ENCODE results near the gene PRRX1. TPM values are rescaled to one million over a fixed set of nuclear protein-coding genes. Genes with fewer than 3 reads are reported as not detected.

The PRRX1 gene
- total and polyA plus RNA-seq, 2 of the 13 experiments (the other 11 are each of a cell fraction or from before 2014, with no cell fraction given): not detected

DNA sequence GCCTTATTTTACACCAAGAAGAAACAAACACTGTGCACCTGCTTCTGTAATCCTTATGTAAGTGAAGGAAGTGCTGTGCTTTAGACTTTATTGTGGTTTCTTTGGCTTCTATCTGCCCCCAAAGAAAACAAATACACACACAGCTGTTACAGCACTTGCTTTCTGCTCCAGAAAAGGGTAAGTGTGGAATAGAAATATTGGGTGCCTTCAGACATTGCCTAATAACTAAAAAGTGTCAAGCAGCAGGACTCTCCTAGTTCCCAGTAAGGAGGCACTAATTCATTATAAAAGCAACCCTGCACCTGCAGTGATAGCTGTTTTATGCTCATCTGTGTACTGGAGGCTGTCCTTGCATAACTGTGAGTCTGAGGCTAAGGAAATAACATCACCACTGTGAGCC is 23.4 kb upstream of the PRRX1 start:
- ATAC-seq (no peak), DNase-seq (ENCODE audit: low spot score) (no peak), FAIRE-seq (no peak)
- intact Hi-C loops (cut with micrococcal nuclease; ENCODE audit: unreplicated experiment) (no loop called here), in situ Hi-C loops (cut with HindIII; ENCODE audit: extremely low pct_ligation_motif_present, low pct_unique_long_range_greater_than_20kb) (no loop called here)
- Histone ChIP-seq H2AFZ (ENCODE audit: low read length) (no peak overlapping the region), H3K9me3 (ENCODE audit: low read length) (no peaks in the 10 kb centered on the region), H3K4me1 (ENCODE audit: insufficient read depth, low read length) (no peaks in the 10 kb centered on the region), H3K36me3 (replicated peaks in 1 of 2; ENCODE audit: control insufficient read depth in 1 of 2, insufficient read depth in 2 of 2, low read length in 2 of 2) (no peaks in the 10 kb centered on the region), H4K20me1 (ENCODE audit: insufficient read depth, low read length) (no peaks in the 10 kb centered on the region), H3K4me3 (replicated peaks in 1 of 3; ENCODE audit: insufficient read depth in 1 of 3, low read depth in 2 of 3, low read length in 3 of 3) (no peak overlapping the region), H3K9ac (ENCODE audit: insufficient read depth, low read depth, low read length) (no peak overlapping the region), H3K27ac (ENCODE audit: extremely low read length, insufficient read depth, low read length) (no peak overlapping the region), H3K4me2 (ENCODE audit: low read depth, low read length) (no peak overlapping the region), H3K27me3 (ENCODE audit: control insufficient read depth in 1 of 2, insufficient read depth in 2 of 2, low read length in 2 of 2) (no peaks in the 10 kb centered on the region), H3K79me2 (ENCODE audit: insufficient read depth, low read length) (no peaks in the 10 kb centered on the region)
- no TSS peak for BruUV-seq (replicated peaks)
- ChIA-PET CTCF (ENCODE audit: low intra/inter-chr PET ratio, low total read pairs) (no interaction called here), POLR2A (no interaction called here)
- no peak for TF ChIP-seq SMARCE1 (IDR thresholded peaks at IDR 0.05; ENCODE audit: borderline replicate concordance)
- TF ChIP-seq ZNF20 (CRISPR knock-in tag; IDR thresholded peaks at IDR 0.05): no peak

DNA sequence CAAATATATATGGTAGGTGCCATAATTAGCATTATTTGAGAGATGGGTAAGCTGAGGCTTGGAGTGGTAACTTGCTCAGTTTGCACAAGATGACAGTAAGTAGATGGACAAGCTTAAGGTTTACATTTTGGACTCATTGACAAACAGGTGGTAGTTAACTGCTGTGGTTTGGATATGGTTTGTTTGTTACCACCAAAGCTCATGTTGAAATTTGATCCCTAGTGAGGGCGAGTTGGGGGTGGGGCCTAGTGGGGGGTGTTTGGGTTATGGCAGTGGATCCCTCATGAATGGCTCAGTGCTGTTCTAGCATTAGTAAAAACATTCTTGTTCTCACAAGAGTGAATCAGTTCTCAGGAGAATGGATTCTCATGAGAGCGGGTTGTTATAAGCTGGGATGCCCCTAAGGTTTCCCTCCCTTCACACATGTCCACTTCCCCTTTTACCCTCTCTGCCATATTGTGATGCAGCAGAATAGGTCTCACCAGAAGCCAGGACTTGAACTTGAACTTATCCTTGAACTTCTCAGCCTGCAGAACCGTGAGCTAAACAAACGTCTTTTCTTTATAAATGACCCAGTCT is 6.6 kb upstream of the PRRX1 start:
- H3K36me3 ChIP-seq (replicated peaks in 1 of 2; ENCODE audit: control insufficient read depth in 1 of 2, insufficient read depth in 2 of 2, low read length in 2 of 2): no peaks in the 10 kb centered on the region
- FAIRE-seq (no peak), DNase-seq (ENCODE audit: low spot score) (no peak), ATAC-seq (no peak)
- in situ Hi-C loops (cut with HindIII; ENCODE audit: extremely low pct_ligation_motif_present, low pct_unique_long_range_greater_than_20kb): no loop called here
- no peak for TF ChIP-seq BHLHE40 (IDR thresholded peaks at IDR 0.05; ENCODE audit: low read length)
- no peak for TF ChIP-seq CREB1 (IDR thresholded peaks at IDR 0.05)
- TF ChIP-seq CREB1 (CRISPR knock-in tag; IDR thresholded peaks at IDR 0.05): no peak
- TF ChIP-seq, protein P1, sequence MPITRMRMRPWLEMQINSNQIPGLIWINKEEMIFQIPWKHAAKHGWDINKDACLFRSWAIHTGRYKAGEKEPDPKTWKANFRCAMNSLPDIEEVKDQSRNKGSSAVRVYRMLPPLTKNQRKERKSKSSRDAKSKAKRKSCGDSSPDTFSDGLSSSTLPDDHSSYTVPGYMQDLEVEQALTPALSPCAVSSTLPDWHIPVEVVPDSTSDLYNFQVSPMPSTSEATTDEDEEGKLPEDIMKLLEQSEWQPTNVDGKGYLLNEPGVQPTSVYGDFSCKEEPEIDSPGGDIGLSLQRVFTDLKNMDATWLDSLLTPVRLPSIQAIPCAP (CRISPR knock-in tag; IDR thresholded peaks at IDR 0.05; ENCODE audit: low read depth): no peak
- no peak for TF ChIP-seq RFX5 (IDR thresholded peaks at IDR 0.05; ENCODE audit: low read depth, low read length)
- TF ChIP-seq, protein P2, sequence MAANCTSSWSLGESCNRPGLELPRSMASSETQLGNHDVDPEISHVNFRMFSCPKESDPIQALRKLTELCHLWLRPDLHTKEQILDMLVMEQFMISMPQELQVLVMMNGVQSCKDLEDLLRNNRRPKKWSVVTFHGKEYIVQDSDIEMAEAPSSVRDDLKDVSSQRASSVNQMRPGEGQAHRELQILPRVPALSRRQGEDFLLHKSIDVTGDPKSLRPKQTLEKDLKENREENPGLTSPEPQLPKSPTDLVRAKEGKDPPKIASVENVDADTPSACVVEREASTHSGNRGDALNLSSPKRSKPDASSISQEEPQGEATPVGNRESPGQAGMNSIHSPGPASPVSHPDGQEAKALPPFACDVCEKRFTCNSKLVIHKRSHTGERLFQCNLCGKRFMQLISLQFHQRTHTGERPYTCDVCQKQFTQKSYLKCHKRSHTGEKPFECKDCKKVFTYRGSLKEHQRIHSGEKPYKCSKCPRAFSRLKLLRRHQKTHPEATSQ (CRISPR knock-in tag; IDR thresholded peaks at IDR 0.05; ENCODE audit: borderline replicate concordance): no peak
- TF ChIP-seq, protein P3, sequence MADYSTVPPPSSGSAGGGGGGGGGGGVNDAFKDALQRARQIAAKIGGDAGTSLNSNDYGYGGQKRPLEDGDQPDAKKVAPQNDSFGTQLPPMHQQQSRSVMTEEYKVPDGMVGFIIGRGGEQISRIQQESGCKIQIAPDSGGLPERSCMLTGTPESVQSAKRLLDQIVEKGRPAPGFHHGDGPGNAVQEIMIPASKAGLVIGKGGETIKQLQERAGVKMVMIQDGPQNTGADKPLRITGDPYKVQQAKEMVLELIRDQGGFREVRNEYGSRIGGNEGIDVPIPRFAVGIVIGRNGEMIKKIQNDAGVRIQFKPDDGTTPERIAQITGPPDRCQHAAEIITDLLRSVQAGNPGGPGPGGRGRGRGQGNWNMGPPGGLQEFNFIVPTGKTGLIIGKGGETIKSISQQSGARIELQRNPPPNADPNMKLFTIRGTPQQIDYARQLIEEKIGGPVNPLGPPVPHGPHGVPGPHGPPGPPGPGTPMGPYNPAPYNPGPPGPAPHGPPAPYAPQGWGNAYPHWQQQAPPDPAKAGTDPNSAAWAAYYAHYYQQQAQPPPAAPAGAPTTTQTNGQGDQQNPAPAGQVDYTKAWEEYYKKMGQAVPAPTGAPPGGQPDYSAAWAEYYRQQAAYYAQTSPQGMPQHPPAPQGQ (CRISPR knock-in tag; IDR thresholded peaks at IDR 0.05; ENCODE audit: borderline replicate concordance): no peak
- CTCF ChIA-PET (ENCODE audit: low intra/inter-chr PET ratio, low total read pairs): no interaction called here
- no peaks in the 10 kb centered on the region for H3K4me1 ChIP-seq (ENCODE audit: insufficient read depth, low read length)
- no peak overlapping the region for H3K9ac ChIP-seq (ENCODE audit: insufficient read depth, low read depth, low read length)
- POLR2A ChIA-PET: no interaction called here
- no TSS peak for BruUV-seq (replicated peaks)
- 9% methylated on average over 4 of the region's 4 CpGs for WGBS (ENCODE audit: low lambda C conversion rate)
- no peak overlapping the region for H3K4me3 ChIP-seq (replicated peaks in 1 of 3; ENCODE audit: insufficient read depth in 1 of 3, low read depth in 2 of 3, low read length in 3 of 3)
- intact Hi-C loops (cut with micrococcal nuclease; ENCODE audit: unreplicated experiment): no loop called here
- no peak overlapping the region for H3K4me2 ChIP-seq (ENCODE audit: low read depth, low read length)
- H2AFZ ChIP-seq (ENCODE audit: low read length): no peak overlapping the region
- H3K27me3 ChIP-seq (ENCODE audit: control insufficient read depth in 1 of 2, insufficient read depth in 2 of 2, low read length in 2 of 2): peaks cover 0 to 18% of the 10 kb centered on the region in 2 experiments; a peak in 2 of 5 replicates
- H3K27ac ChIP-seq (ENCODE audit: extremely low read length, insufficient read depth, low read length): no peak overlapping the region
- H3K79me2 ChIP-seq (ENCODE audit: insufficient read depth, low read length): no peaks in the 10 kb centered on the region
- H3K9me3 ChIP-seq (ENCODE audit: low read length): no peaks in the 10 kb centered on the region
- no peaks in the 10 kb centered on the region for H4K20me1 ChIP-seq (ENCODE audit: insufficient read depth, low read length)

Measured in HepG2 (cell line).